ENCODE data around the gene SORCS1.

SORCS1 gene

DNA sequence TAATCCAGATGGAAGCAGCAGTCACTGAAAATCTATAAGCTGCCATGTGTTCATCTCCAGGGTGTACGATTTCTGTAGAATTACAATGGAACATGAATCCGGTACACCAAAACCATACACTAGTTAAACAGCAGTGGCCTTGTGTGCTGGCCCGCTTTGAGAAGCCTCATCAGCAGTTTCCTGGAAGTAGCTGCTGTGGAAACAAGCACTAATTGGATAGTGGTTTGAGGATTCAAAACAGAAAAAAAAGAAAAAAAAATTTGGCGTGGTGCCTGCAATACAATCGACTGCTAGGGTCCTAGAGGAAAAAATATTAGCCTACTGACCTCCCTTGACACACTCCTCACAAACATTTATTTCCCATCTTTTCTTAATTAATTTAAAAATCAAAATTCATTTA, 545.9 kb downstream of the SORCS1 start:
- DNase-seq (ENCODE audit: extremely low read depth in 1 of 2, low read depth in 1 of 2): no peak

DNA sequence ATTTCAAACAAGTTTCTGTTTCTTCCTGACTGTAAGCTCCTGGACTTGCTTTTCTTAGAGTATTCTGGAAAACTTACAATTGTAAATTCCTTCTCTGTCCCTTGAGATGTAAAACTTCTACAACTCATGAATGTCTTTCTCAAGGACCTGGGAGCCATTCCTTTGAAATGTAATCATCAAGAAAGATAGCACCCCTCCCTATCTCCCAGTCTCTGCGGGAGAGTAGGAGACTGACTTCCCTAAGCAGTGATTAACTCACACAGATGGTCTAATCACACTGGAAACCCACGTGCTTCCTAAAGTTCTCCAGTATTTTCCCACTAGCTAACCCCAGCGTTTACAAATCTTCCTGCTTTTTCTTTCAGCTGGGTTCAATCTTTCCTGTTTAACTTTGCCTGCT, 549.4 kb downstream of the SORCS1 start:
- DNase-seq (ENCODE audit: extremely low read depth in 1 of 2, low read depth in 1 of 2): no peak

GRCh38 chr10:106614293-106614692, 550.2 kb downstream of the SORCS1 start:
- no peak for DNase-seq (ENCODE audit: extremely low read depth in 1 of 2, low read depth in 1 of 2)

- DNase-seq (ENCODE audit: extremely low read depth in 1 of 2, low read depth in 1 of 2): no peak
These were observed 552.1 kb downstream of the SORCS1 start for GRCh38 chr10:106612381-106612780.

DNA sequence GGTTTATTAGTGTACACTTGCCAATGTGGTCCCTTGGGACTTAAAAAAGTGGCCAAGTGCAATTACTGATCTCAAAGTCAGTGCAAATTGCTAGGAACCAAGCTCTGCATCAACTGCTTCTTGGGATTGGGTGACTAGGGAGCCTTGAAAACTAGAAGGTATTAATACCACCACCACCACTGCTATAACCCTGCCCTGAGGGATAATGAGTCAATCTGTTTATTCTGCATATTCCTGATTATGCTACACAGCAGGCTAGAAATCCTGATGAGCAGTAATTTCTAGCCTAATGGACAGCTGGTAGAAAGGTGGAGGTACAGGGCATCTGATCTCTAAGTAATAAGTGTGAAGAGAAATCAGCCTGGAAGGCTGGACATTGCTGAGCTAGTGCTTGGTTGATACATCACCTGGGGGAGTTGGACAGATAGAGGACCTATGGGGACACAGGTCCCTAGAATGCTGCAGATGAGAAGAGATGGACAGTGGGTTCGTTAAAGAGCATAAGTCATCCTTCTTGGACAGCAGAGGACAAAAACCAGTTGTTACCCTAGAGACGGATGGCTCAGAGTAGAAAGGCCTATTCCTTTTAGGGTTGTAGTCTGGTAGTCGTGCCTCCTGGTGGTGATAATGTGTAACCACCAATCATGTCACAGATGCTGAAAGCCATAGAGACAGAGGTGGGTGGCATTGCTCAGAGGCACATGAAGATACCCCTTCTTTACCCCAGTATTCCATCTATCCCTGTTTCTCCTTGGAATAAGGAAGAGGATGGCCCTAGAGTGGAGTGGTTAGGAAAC, 554.8 kb downstream of the SORCS1 start:
- no peak for DNase-seq (ENCODE audit: extremely low read depth in 1 of 2, low read depth in 1 of 2)

- DNase-seq (ENCODE audit: extremely low read depth in 1 of 2, low read depth in 1 of 2): no peak
These were observed 556.4 kb downstream of the SORCS1 start for GRCh38 chr10:106608066-106608465.

GRCh38 chr10:106595281-106595680, 569.2 kb downstream of the SORCS1 start:
- no peak for DNase-seq (ENCODE audit: extremely low read depth in 1 of 2, low read depth in 1 of 2)

GRCh38 chr10:106593876-106594275, 570.6 kb downstream of the SORCS1 start:
- DNase-seq (ENCODE audit: extremely low read depth in 1 of 2, low read depth in 1 of 2): no peak

GRCh38 chr10:106592396-106592795, 572.1 kb downstream of the SORCS1 start:
- DNase-seq (ENCODE audit: extremely low read depth in 1 of 2, low read depth in 1 of 2): no peak

GRCh38 chr10:106582291-106582690, 582.2 kb downstream of the SORCS1 start:
- no peak for DNase-seq (ENCODE audit: extremely low read depth in 1 of 2, low read depth in 1 of 2)

DNA sequence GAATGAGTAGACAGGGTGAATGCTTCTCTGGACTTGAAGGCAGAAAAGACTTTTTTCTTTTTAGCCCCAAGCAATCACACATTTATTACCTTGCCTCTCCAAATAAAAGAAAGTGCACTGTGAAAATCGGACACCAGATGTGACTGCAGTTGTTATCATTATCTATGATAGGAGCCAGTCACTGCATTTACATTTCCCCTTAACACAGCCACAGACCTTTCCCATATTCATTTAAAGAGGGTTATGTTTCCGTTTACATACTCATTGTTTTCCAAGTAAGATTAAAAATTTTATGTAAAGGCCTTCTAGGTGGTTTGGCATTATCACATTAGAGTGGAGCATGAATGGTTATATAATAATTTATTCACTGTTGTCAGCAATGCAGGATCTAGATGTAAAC, 586.8 kb downstream of the SORCS1 start:
- no peak for DNase-seq (ENCODE audit: extremely low read depth in 1 of 2, low read depth in 1 of 2)

DNA sequence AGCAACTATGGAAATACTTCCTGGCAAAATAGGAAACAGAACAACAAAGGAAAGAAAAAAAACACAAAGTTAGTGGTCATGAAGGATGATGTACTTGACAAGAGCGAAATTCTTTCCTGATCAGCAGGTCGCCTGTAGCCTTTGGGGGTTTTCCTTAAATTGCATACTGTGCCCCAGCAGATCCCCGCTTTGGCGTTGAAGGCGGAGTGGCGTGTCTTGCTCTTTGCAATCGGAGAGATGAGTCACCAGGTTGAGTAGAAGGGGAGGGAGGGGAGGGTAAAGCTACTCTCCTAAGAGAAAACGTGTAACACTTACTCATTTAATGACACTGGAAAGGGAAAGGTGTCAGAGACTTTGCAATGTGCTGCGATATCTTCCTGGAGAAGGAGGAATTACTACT, 587.2 kb downstream of the SORCS1 start:
- no peak for DNase-seq (ENCODE audit: extremely low read depth in 1 of 2, low read depth in 1 of 2)

- DNase-seq (ENCODE audit: extremely low read depth in 1 of 2, low read depth in 1 of 2): no peak
These were observed 588.0 kb downstream of the SORCS1 start for GRCh38 chr10:106576534-106576933.

DNA sequence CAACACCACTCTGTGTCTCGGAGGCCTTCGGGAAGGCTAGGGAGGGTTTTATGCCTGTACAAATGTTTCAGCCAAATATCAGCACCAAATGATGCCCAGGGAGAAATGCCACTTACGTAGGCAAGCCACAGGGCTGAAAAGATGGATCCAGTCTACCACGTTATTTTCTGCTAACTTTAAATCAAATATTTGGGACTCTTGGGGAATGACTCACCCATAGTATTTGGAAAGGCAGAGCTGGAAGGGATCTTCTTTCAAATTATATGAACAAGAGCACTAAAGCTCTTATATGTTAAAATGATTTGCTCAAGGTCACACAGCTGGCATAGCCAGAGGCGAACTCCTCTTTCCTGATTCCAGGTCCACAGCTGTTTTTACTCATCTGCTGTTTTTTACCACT, 591.4 kb downstream of the SORCS1 start:
- DNase-seq (ENCODE audit: extremely low read depth in 1 of 2, low read depth in 1 of 2): no peak

- DNase-seq (ENCODE audit: extremely low read depth in 1 of 2, low read depth in 1 of 2): no peak
These were observed 593.1 kb downstream of the SORCS1 start for GRCh38 chr10:106571192-106571946.

GRCh38 chr10:106570268-106570667, 594.2 kb downstream of the SORCS1 start:
- DNase-seq (ENCODE audit: extremely low read depth in 1 of 2, low read depth in 1 of 2): no peak

DNA sequence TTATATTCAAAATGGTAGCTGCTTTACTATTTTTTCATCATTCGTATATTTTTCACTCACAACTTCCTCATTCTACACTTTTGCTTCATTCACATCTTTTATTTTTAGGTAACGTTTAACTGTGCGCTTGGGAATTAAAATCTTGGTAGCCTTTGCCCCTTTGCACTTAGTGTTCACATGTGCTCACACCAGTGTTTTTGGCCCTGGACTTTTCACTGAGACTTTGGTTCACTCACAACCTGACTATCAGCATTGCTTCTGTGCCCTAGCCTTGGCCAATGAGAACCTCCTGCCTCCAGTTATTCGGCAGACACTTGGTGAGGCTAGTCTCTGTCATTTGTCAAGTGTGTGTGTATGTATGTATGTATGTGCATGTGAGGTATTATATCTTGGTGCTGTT, 596.9 kb downstream of the SORCS1 start:
- DNase-seq (ENCODE audit: extremely low read depth in 1 of 2, low read depth in 1 of 2): no peak

GRCh38 chr10:106566873-106567272, 597.6 kb downstream of the SORCS1 start:
- no peak for DNase-seq (ENCODE audit: extremely low read depth in 1 of 2, low read depth in 1 of 2)

DNA sequence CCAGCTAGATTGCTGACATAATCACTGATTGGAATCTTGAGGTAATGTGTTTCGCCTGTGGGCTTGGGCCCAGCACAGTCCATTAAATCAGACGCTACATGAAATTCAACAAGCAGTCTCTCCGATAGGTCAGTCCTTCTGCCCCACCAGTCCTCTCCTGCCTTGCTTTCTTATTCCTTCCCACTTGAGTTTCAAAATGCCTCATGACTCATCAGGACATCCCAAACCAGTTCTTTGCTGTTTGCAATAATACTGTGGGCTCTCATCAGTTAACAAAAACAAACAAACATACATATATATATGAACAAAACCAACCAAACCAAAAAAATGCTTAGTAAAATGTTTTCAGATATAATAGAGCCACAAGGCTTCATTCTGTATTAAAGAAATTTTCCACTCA, 599.0 kb downstream of the SORCS1 start:
- no peak for DNase-seq (ENCODE audit: extremely low read depth in 1 of 2, low read depth in 1 of 2)

- no peak for DNase-seq (ENCODE audit: extremely low read depth in 1 of 2, low read depth in 1 of 2)
These were observed 601.1 kb downstream of the SORCS1 start for GRCh38 chr10:106563384-106563783.

- DNase-seq (ENCODE audit: extremely low read depth in 1 of 2, low read depth in 1 of 2): no peak
These were observed 603.4 kb downstream of the SORCS1 start for GRCh38 chr10:106560925-106561640.

GRCh38 chr10:106559442-106559841, 605.1 kb downstream of the SORCS1 start:
- DNase-seq (ENCODE audit: extremely low read depth in 1 of 2, low read depth in 1 of 2): no peak

All from stimulated activated CD8-positive, alpha-beta memory T cell treated with anti-CD3 and anti-CD28 coated beads, Interleukin-7, amount 100 ng/mL, for 48 hours (primary cell).